Pancreas (tissue), 10 donors: ENCODE data around the gene BUB3. TPM values are rescaled to one million over a fixed set of nuclear protein-coding genes. Genes with fewer than 3 reads are reported as not detected.

Experiments
- ATAC-seq, 4 donors: fragments of 200-7000 bp; cut with Tn5 transposase; one replicate each; pipeline versions ENCODE4 v1.8.0 to v1.9.1; 2020; ENCODE audit warnings: mild to moderate bottlenecking in 4 of 4, moderate library complexity in 4 of 4
- DNase-seq, 6 donors: peaks; one replicate each; pipeline ENCODE4 v3.0.0-alpha.2; 2020
- FAIRE-seq: peaks from 2 replicates; lab custom pipeline; 2012; peaks lifted over from hg19 to GRCh38; lab: Jason Lieb, UNC
- H3K27ac ChIP-seq, 4 donors: fragments of 200-600 bp; sonication (generic); 1 replicate in 3 of 4; 2 replicates in 1 of 4; pipeline versions ENCODE4 v1.5.0 to v1.8.0; 2020
- H3K27me3 ChIP-seq, 4 donors: fragments of 200-600 bp; one replicate each; pipeline ENCODE4 v1.8.0; 2021
- H3K36me3 ChIP-seq, 3 donors: fragments of 200-600 bp; sonication (generic) in 1 of 3; one replicate each; pipeline versions ENCODE4 v1.5.0 to v1.8.0; 2020 to 2021
- H3K4me1 ChIP-seq, 3 donors: fragments of 200-600 bp; one replicate each; pipeline ENCODE4 v1.8.0; 2021
- H3K4me3 ChIP-seq, 4 donors: fragments of 200-600 bp; sonication (generic) in 2 of 4; one replicate each; pipeline versions ENCODE4 v1.5.0 to v1.8.0; 2020 to 2021
- H3K9me3 ChIP-seq, 4 donors: fragments of 200-600 bp; one replicate each; pipeline ENCODE4 v1.8.0; 2021
- WGBS, 2 donors: extraction: QIAGEN DNeasy Blood & Tissue Kit; methylation state at CpG; one replicate each; pipeline ENCODE4 v1.1.7; 2013; 5-methylcytosine and 5-hydroxymethylcytosine counted together
- intact Hi-C, 3 donors: fragments of 100-400 bp; cut with DNase I; formaldehyde crosslinking; loops; one replicate each; pipeline versions ENCODE4 v1.11.1 to v1.14.2; 2022
- polyA plus RNA-seq, 2 donors: library from polyadenylated mRNA; stranded (reverse); fragments of 200-250 nt; gene quantifications; one replicate each; pipeline ENCODE4 v1.2.3, GENCODE V29; 2013
- total RNA-seq, 6 donors: library from RNA; stranded (reverse); fragmentation: NEBNext Ultra II Directional in 4 of 6; extraction: Animal tissue kit (Norgen Biotek cat#: 25700) in 4 of 6; gene quantifications; one replicate each; pipeline versions ENCODE4 v1.2.1 to v1.2.4, GENCODE V29; 2021 to 2023
- TF ChIP-seq, protein P1 (sequence below), 4 donors: fragments of 200-600 bp; sonication (generic) in 3 of 4; IDR thresholded peaks; one replicate each; pipeline versions ENCODE4 v1.5.0 to v1.8.0; 2021; ENCODE audit warnings: antibody characterized with exemption in 4 of 4
- donor health status: healthy with polysubstance abuse.
- donor health status: DM: no; HTN: no; CAD: no; lungs with moderate emphysema.
- donor health status: DM: no; HTN: no; CAD: no.
- donor health status: control.
- donor health status: control.
- donor health status: Bipolar disorder and iron deficiency.
- donor health status: DM: yes; HTN: yes; CAD: no.
- donor health status: DM: no; HTN: no; CAD: no.
- donor health status: DM: no; HTN: no; CAD: no.
- donor health status: DM: yes; HTN: yes; CAD: no.

Gene BUB3
- total and polyA plus RNA-seq, 8 donors, result 10.0 to 33.8 (median 23.0) TPM

DNA sequence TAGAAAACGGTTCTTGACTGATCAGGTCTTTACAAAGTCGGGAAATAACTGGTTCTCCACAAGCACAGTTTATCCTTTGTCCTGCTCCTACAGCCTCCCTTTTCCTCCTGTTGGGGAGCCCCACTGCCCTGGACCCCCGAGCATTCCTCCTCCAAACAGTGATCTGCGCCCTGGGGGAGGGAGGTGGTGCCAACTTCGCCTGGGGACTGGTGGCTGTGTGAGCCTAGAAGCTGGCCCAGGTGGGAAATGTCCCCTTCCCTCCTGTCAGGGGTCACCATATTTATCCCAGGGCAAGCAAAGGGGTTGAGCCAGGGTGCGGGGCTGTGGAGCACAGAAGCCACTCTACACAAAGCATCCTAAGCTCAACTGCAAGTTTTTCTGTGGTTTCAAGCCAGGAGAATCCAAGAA lies 13.2 kb upstream of the BUB3 start:
- no peak for FAIRE-seq
- 4 to 8% methylated on average over 6 of the region's 6 CpGs for WGBS, 2 donors
- no peak overlapping the region for H3K4me3 ChIP-seq
- no peak for ATAC-seq
- H3K27me3 ChIP-seq, result peaks cover 10 to 76% (median 32%) of the 10 kb centered on the region in 4 donors
- H3K36me3 ChIP-seq, result no peaks in the 10 kb centered on the region
- H3K9me3 ChIP-seq, result no peaks in the 10 kb centered on the region
- no peak for DNase-seq
- TF ChIP-seq, protein P1, sequence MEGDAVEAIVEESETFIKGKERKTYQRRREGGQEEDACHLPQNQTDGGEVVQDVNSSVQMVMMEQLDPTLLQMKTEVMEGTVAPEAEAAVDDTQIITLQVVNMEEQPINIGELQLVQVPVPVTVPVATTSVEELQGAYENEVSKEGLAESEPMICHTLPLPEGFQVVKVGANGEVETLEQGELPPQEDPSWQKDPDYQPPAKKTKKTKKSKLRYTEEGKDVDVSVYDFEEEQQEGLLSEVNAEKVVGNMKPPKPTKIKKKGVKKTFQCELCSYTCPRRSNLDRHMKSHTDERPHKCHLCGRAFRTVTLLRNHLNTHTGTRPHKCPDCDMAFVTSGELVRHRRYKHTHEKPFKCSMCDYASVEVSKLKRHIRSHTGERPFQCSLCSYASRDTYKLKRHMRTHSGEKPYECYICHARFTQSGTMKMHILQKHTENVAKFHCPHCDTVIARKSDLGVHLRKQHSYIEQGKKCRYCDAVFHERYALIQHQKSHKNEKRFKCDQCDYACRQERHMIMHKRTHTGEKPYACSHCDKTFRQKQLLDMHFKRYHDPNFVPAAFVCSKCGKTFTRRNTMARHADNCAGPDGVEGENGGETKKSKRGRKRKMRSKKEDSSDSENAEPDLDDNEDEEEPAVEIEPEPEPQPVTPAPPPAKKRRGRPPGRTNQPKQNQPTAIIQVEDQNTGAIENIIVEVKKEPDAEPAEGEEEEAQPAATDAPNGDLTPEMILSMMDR (IDR thresholded peaks at IDR 0.05), result no peak
- no peak overlapping the region for H3K27ac ChIP-seq
- peaks cover 0 to 20% (median 11%) of the 10 kb centered on the region in 3 donors for H3K4me1 ChIP-seq
- intact Hi-C loops, result no loop called here

DNA sequence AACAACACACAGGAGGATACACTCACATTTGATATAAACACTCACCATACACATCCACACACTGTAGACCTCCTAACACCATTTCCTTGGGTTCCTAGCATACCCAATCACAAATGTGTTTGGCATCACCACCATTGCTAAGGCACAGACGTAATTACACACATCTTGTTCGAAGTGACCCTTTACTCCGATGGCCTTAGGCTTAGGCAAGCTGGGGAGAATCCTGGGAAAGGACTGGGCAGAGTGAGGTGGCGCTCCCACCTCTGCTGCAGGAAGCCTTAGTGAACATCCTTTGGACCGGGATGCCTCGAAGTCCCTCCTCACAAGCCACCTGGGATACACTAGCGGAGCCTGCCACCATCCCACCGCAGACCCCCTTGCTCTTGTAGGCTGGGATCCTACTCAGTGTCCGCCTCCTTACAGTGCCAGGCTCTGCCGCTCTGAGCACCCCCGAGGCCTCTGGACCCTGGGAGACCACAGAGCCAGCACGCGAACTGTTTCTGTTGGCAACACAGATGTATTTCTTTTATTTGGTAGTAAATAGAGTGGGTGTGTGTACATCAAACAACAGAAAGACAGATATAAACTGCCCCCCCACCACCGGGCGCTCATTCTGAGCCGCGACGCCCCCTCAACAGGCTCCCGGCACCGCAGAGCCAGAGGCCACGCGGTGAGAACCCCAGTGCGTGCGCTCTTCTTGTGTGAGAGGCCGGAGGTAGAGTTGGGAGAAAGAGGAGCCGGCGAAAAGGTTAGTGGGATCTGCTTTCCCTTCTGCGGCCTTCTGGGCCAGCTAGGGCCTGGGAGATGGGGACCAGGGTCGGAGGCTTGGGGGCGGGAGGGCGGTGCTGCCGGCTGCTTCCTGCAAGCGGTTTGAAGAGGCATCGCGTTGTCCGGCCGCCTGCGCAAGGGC lies 12.2 kb upstream of the BUB3 start:
- WGBS, 2 donors, result 4 to 6% methylated on average over 38 of the region's 38 CpGs
- no peak overlapping the region for H3K27ac ChIP-seq
- TF ChIP-seq, protein P1 (IDR thresholded peaks at IDR 0.05), result no peak
- no peaks in the 10 kb centered on the region for H3K9me3 ChIP-seq
- no peaks in the 10 kb centered on the region for H3K36me3 ChIP-seq
- no peak overlapping the region for H3K4me3 ChIP-seq
- intact Hi-C loops, result no loop called here
- ATAC-seq (no peak), DNase-seq (peak in 1 of 6 donors; percentile 45), FAIRE-seq (no peak)
- peaks cover 0 to 13% (median 7%) of the 10 kb centered on the region in 3 donors for H3K4me1 ChIP-seq
- H3K27me3 ChIP-seq, result peaks cover 11 to 77% (median 33%) of the 10 kb centered on the region in 4 donors

DNA sequence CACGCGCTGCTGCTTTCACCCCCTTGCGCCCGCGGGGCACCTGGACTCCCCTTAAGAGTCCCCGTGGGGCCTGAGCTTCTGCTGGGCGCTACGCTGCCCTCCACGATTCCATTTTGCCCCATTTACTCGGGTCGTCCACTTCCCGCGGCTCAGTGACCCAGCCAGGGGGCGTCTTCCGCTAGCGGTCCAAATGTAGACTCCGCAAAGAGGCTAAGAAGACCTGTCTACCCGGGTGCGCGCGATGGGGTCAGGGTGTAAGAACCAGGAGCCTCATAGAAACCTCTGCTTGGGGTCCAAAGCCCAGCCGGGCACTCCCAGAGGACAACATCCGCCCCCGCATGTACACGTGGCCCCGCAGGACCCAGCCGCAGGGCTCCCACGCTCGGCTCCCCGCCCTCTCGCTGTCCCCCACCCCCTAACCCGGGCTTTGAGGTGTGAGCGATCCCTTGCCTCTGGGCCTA lies 11.5 kb upstream of the BUB3 start:
- TF ChIP-seq, protein P1 (IDR thresholded peaks at IDR 0.05), result no peak

DNA sequence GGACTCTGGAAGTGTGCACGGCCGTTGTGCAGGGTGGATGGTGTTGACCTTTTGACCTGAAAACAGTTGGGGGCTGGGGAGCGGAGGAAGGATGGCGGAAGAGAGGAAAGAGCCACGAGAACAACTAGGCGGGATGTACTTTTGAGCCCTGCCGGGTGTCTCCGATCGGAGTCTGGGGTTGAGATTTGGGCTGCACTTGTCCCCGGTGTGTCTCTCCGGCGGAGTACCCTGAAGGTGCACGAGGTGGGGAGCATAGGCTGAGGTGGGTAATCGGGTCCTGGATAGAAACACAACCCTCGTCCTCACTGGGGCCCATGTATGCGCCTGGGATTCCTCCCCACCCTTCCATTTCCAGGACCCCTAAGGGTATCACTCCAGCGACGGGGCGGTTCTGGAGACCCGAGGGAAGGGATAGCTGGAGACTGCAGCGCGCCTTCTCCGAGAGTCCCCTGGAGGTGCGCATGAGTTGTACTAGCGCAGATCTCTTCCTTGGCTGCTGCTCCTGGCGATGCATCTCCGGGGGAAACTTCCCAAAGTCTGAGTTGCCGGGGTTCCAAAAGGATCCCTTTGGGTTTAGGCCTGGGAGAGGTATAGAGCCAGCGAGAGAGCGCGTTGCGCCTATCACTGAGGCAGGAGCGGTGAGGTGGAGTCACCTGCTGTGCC lies 10.9 kb upstream of the BUB3 start:
- intact Hi-C loops, result no loop called here
- Histone ChIP-seq H3K4me1 (peaks cover 0 to 7% (median 0%) of the 10 kb centered on the region in 3 donors), H3K27me3 (peaks cover 9 to 74% (median 29%) of the 10 kb centered on the region in 4 donors), H3K9me3 (no peaks in the 10 kb centered on the region), H3K36me3 (no peaks in the 10 kb centered on the region), H3K27ac (no peak overlapping the region), H3K4me3 (no peak overlapping the region)
- FAIRE-seq (no peak), DNase-seq (peak in 1 of 6 donors; percentile 34), ATAC-seq (no peak)
- TF ChIP-seq, protein P1 (IDR thresholded peaks at IDR 0.05), result no peak
- WGBS, 2 donors, result 4 to 6% methylated on average over 33 of the region's 33 CpGs

More for the DNA sequence above, 11.5 kb upstream of the BUB3 start:
- Histone ChIP-seq H3K4me1 (peaks cover 0 to 8% (median under 1%) of the 10 kb centered on the region in 3 donors), H3K36me3 (no peaks in the 10 kb centered on the region), H3K4me3 (no peak overlapping the region), H3K9me3 (no peaks in the 10 kb centered on the region), H3K27ac (no peak overlapping the region), H3K27me3 (peaks cover 10 to 74% (median 31%) of the 10 kb centered on the region in 4 donors)
- ATAC-seq (no peak), DNase-seq (peak in 1 of 6 donors; percentile 46), FAIRE-seq (no peak)
- intact Hi-C loops, result no loop called here
- WGBS, 2 donors, result 3 to 4% methylated on average over 33 of the region's 33 CpGs
